ENCODE measurements around the gene BCAS4.

Gene BCAS4

GRCh38 chr20:50813101-50813643, 18.3 kb downstream of the BCAS4 start:
- H3K4me3 Mint-ChIP-seq: no peak overlapping the region
- no peaks in the 10 kb centered on the region for H3K36me3 Mint-ChIP-seq (ENCODE audit: low read depth)
- DNase-seq: no peak
- peaks cover 12% of the 10 kb centered on the region for H3K9me3 Mint-ChIP-seq
- no peak for TF ChIP-seq CTCF (IDR thresholded peaks at IDR 0.05)
- H3K27ac Mint-ChIP-seq: peak overlapping the region; percentile 3
- peaks cover 42% of the 10 kb centered on the region for H3K4me1 Mint-ChIP-seq
- peaks cover 16% of the 10 kb centered on the region for H3K27me3 Mint-ChIP-seq (ENCODE audit: low read depth, poor library complexity)

- TF ChIP-seq CTCF (IDR thresholded peaks at IDR 0.05): no peak
- Mint-ChIP-seq H3K36me3 (ENCODE audit: low read depth) (peaks cover 5% of the 10 kb centered on the region), H3K4me3 (no peak overlapping the region), H3K9me3 (peaks cover 8% of the 10 kb centered on the region), H3K27ac (no peak overlapping the region), H3K27me3 (ENCODE audit: low read depth, poor library complexity) (peaks cover 12% of the 10 kb centered on the region), H3K4me1 (peaks cover 48% of the 10 kb centered on the region)
- DNase-seq: no peak
Measured at GRCh38 chr20:50813801-50814200, 18.9 kb downstream of the BCAS4 start.

- TF ChIP-seq CTCF (IDR thresholded peaks at IDR 0.05): no peak
- Mint-ChIP-seq H3K27me3 (ENCODE audit: low read depth, poor library complexity) (peaks cover 10% of the 10 kb centered on the region), H3K27ac (no peak overlapping the region), H3K4me1 (peaks cover 48% of the 10 kb centered on the region), H3K9me3 (peaks cover 5% of the 10 kb centered on the region), H3K4me3 (no peak overlapping the region), H3K36me3 (ENCODE audit: low read depth) (peaks cover 5% of the 10 kb centered on the region)
- DNase-seq: no peak
Measured at GRCh38 chr20:50814438-50815161, 19.7 kb downstream of the BCAS4 start.

GRCh38 chr20:50815162-50815989, 20.5 kb downstream of the BCAS4 start:
- peak overlapping the region; percentile 47 for H3K27ac Mint-ChIP-seq
- H3K36me3 Mint-ChIP-seq (ENCODE audit: low read depth): peaks cover 10% of the 10 kb centered on the region
- H3K4me3 Mint-ChIP-seq: no peak overlapping the region

DNA sequence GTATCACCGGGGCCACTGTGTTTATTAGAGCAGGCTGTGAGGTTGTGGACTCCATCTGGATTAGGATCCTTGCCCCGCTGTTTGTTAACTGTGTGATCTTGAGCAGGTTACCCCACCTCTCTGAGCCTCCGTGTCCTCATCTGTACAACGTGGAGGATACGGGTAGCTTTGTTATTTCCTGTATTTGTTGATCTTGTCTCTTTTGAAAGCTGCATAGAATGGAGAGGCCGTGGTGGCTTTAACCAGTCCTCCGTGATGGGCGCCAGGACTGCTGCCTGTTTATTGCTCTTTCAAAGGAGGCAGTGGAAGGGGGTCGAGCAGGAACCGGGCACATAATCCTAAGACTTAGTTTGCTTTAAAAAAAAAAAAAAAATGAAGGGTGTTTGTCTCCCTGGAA, 22.9 kb downstream of the BCAS4 start:
- Mint-ChIP-seq H3K36me3 (ENCODE audit: low read depth) (peaks cover 11% of the 10 kb centered on the region), H3K27me3 (ENCODE audit: low read depth, poor library complexity) (peaks cover 7% of the 10 kb centered on the region), H3K4me1 (peaks cover 48% of the 10 kb centered on the region), H3K27ac (peak overlapping the region; percentile 53), H3K9me3 (no peaks in the 10 kb centered on the region), H3K4me3 (no peak overlapping the region)
- no peak for DNase-seq
- no peak for TF ChIP-seq CTCF (IDR thresholded peaks at IDR 0.05)

More at GRCh38 chr20:50815162-50815989, 20.5 kb downstream of the BCAS4 start:
- Mint-ChIP-seq H3K27me3 (ENCODE audit: low read depth, poor library complexity) (peaks cover 7% of the 10 kb centered on the region), H3K4me1 (peaks cover 48% of the 10 kb centered on the region), H3K9me3 (no peaks in the 10 kb centered on the region)
- no peak for TF ChIP-seq CTCF (IDR thresholded peaks at IDR 0.05)
- no peak for DNase-seq

Data from nephron progenitor cell (in vitro differentiated cells).